Activated CD4-positive, alpha-beta T cell treated with anti-CD3 and anti-CD28 coated beads, Interleukin-10, Interleukin-2, amounts not matched to agents 100 ng/mL and 50 ng/mL, durations not matched to agents 16 hours and 8 hours (primary cell): ENCODE measurements around the gene GPRC5B.

Experiments used
- DNase-seq: peaks from one replicate; pipeline ENCODE4 v3.0.0-alpha.2; 2020

The GPRC5B gene

DNA sequence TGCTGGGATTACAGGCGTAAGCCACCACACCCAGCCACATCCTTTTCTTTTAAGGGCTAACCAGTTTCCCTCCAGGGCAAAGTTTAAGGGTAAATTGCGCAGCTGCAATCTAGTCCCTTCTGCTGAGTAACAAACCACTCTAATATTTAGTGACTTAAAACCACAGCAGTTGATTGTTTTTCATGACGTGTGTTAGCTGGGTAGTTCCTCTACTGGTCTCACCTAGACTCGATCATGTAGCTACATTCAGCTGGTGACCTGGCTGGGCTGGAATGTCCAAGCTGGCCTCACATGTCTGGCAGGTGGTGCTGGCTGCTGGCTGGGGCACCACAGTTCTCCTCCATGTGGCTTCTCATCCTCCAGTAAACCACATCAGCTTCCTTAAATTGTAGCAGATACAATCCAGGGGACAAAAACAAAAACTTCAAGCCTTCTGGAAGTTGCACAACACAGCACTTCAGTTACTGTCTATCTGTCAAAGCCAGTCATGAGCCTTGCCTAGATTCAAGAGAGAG is 75.5 kb downstream of the GPRC5B start:
- peak; percentile 12 for DNase-seq

DNA sequence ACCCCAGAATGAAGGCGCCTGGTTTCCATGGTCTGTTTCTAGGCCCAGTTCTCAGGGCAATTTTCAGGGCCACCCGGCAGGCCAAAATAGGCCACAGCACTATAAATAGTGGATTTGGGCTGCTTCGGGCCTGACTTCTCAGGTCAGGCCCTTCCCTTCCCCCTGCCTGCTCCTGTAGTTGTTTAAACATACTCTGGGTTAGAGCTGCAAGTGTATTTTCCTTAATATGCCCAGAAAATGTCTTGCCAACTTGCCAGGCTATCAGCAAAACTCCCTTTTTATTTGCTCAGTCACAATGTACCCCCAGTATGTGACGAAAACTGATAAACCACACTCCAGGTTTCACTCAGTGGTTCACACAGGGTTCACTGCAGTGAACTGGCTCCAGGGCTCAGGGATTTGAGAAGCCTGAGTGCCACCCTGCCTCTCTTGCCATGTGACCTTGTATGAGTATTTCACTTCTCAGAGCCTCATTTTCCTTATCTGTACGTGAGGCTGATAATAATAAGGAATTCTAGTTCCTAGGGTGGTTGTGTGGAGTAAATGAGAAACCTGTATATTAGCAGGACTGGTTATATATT is 76.5 kb downstream of the GPRC5B start:
- DNase-seq = peak; percentile 54
